AG09319 (cell line): ENCODE results near the gene NBEAL1.
"Not testable (repeated sequence)": the region's sequence is repeated elsewhere in the genome, so short reads cannot be mapped to it uniquely, and the experiment has no call there.

Experiments used
- DNase-seq: peaks from one replicate; pipeline ENCODE4 v3.0.0-alpha.2; 2010; ENCODE audit warnings: low read depth; ENCODE audit errors: extremely low read depth
- TF ChIP-seq, protein P1 (sequence below): IDR thresholded peaks from 2 replicates; pipeline ENCODE4 v1.5.1; 2011; ENCODE audit warnings: low read depth, mild to moderate bottlenecking, inconsistent platforms, low read length, moderate library complexity

The NBEAL1 gene

DNA sequence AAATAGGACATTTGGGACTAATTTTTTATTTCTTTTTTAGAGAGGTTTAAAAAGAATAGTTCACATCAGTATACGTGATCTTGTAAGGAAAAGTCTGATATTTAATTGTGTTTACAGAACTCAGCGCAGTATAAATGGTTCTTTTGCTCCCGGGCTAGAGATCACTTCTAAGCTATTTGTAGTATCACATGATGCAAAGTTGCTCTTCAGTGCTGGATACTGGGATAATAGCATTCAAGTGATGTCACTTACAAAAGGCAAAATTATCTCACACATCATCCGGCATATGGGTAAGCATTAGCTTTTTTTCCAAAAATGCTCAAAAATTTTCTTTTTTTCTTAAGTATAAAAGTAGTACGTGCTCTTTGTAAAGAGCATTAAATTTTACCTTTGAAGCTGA, 186.8 kb downstream of the NBEAL1 start:
- TF ChIP-seq, protein P1, sequence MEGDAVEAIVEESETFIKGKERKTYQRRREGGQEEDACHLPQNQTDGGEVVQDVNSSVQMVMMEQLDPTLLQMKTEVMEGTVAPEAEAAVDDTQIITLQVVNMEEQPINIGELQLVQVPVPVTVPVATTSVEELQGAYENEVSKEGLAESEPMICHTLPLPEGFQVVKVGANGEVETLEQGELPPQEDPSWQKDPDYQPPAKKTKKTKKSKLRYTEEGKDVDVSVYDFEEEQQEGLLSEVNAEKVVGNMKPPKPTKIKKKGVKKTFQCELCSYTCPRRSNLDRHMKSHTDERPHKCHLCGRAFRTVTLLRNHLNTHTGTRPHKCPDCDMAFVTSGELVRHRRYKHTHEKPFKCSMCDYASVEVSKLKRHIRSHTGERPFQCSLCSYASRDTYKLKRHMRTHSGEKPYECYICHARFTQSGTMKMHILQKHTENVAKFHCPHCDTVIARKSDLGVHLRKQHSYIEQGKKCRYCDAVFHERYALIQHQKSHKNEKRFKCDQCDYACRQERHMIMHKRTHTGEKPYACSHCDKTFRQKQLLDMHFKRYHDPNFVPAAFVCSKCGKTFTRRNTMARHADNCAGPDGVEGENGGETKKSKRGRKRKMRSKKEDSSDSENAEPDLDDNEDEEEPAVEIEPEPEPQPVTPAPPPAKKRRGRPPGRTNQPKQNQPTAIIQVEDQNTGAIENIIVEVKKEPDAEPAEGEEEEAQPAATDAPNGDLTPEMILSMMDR = no peak
- no peak for DNase-seq

DNA sequence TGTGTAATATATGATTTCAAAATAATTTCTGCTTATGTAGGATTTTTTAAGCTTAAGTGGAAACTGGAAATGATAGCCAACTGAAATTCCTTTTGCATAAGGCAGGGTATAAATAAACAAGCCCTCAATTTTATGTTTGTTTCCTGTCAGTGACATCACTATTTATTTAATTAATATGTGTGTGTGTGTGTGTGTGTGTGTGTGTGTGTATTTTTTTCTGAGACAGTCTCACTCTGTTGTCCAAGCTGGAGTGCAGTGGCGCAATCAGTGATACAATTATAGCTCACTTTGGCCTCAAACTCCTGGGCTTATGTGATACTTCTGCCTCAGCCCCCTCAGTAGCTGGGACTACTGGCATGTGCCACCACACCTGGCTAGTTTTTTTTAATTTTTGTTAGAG, 194.9 kb downstream of the NBEAL1 start:
- TF ChIP-seq, protein P1 = no peak
- DNase-seq = peak; percentile 2

DNA sequence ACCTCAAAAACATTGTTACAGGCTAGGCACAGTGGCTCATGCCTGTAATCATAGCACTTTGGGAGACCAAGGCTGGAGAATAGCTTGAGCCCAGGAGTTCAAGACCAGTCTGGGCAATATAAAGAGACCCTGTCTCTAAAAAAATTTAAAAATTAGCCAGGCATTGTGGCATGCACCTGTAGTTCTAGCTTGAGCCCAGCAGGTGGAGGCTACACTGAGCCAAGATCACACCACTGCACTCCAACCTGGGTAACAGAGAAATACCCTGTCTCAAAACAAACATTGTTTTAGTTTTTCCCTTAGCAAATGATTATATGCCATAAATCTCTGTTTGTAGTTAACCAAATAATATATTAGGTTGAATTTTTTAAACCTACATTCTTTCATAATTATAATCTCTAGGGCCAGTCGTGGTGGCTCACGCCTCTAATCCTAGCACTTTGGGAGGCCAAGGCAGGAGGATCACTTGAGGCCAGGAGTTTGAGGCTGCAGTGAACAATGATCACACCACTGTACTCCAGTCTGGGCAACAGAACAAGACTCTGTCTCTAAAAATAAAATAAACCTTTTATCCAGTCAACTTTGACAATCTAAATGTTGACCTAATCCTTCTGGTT, 210.9 kb downstream of the NBEAL1 start:
- DNase-seq = no peak
- TF ChIP-seq, protein P1 = peak; percentile 58

DNA sequence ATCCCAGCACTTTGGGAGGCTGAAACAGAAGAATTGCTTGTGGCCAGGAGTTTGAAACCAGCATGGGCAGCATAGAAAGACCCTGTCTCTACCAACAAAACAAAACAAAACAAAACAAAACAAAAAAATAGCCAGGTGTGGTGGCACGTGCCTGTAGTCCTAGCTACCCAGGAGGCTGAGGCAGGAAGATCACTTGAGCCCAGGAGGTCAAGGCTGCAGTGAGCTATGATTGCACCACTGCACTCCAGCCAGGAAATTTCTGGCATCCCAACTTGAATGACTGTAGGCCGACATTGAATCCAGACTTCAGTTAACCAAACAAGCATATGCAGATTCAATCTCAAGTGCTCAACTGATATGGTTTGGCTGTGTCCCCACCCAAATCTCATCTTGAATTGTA, 215.0 kb downstream of the NBEAL1 start:
- not testable (repeated sequence) for DNase-seq

DNA sequence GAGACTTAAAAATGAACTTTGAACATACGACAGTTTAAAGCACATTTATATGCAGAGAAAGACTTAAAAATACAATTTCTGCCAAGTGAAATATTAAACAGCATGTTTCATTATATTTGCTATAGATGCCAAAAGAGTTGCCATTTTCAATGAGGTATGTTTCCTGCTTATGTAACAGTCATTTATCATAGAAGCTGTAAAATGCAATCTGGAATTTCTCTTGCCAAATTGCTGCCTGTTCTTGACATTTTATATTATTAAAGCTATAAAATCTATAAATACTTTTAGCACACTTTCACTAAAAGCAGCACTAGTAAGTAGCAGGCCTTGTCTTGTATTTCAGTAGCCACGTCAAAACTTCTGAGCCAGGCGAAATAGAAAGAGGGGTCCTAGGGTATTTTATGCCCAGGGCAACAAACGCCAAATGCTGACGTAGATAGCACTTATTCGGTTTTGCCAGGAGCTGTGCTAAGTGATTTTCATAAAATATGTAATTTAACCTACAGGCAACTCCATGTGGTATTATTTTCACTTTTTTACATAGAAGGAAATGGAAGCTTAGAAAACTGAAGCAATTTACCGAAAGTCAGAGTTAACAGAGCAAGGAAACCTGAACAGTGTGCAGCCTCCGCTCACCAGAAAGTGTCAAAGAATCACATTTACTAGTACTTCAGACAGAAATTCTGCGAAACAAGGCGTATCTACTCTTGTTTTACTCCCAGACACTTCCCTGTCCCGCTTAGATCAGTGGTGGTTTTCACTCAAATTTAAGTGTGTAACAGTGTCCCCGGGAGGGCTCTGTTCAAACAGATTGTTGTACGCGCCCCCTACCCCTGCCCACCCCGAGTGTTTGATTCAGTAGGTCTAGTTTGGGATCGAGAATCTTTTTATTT, 222.9 kb downstream of the NBEAL1 start:
- TF ChIP-seq, protein P1 = no peak
- DNase-seq = no peak

DNA sequence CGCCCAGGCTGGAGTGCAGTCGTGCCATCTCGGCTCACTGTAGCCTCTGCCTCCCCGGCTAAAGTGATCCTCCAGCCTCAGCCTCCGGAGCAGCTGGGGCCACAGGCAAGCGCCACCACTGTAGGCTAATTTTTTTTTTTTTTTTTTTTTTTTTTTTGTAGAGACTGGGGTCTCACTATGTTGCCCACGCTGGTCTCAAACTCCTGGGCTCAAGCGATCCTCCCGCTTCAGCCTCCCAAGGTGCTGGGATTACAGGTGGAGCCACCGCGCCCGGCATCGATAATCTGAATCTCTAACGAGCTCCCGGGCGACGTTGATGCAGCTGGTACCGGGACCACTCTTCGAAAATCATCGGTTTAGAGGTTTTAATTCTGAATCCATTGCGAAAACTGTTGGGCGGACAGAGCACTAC, 223.6 kb downstream of the NBEAL1 start:
- TF ChIP-seq, protein P1 = no peak
- DNase-seq = no peak

DNA sequence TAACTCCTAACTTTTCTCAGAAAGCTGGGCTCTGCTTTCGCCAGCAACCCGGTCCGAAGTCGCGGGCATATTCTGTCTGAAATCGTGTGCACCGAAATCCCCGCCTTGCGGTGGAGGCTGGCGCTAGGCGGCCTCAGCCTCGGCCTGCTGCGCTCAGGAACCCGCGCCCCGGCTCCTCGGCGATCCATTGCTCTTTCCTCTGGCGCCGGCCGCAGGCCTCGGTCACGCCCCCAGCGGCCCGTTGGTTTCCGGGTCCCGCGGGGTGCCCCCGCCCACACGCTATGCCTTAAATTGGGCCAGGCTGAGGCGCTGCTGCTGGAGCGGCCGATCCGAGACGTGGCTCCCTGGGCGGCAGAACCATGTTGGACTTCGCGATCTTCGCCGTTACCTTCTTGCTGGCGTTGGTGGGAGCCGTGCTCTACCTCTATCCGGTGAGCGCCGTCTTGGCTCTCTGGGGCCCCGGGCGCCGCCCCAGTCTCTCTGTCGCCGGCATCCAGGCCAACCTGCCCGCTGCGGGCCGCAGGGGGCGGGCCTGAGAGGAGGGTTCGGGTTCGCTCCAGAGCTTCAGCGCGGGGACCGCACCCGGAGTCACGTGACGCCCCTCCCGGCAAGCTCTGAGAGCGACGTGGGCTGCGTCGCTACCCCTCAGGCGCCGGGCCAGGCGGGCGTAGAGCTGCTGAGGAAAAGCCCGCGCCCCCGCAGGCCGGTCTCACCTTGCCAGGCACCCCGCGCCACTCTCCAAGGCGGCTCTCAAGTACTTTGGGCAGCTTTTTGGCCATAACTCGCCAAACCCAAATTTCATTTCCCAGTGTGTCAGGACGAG, 224.2 kb downstream of the NBEAL1 start, which contains the start of gene CYP20A1:
Gene CYP20A1 (plus strand): TSS at position 315 of the 823 bp plus-strand sequence. CDS start 45 bp downstream, at position 360.
- DNase-seq = peak; percentile 88
- TF ChIP-seq, protein P1 = peak; percentile 40
